ENCODE results near the gene HYLS1. TPM values are rescaled to one million over a fixed set of nuclear protein-coding genes. Genes with fewer than 3 reads are reported as not detected.
"Not testable (repeated sequence)": the region's sequence is repeated elsewhere in the genome, so short reads cannot be mapped to it uniquely, and the experiment has no call there.

The HYLS1 gene, protein sequence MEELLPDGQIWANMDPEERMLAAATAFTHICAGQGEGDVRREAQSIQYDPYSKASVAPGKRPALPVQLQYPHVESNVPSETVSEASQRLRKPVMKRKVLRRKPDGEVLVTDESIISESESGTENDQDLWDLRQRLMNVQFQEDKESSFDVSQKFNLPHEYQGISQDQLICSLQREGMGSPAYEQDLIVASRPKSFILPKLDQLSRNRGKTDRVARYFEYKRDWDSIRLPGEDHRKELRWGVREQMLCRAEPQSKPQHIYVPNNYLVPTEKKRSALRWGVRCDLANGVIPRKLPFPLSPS
- 10 to 100 TPM; 10.2 to 11.7 TPM for total RNA-seq

DNA sequence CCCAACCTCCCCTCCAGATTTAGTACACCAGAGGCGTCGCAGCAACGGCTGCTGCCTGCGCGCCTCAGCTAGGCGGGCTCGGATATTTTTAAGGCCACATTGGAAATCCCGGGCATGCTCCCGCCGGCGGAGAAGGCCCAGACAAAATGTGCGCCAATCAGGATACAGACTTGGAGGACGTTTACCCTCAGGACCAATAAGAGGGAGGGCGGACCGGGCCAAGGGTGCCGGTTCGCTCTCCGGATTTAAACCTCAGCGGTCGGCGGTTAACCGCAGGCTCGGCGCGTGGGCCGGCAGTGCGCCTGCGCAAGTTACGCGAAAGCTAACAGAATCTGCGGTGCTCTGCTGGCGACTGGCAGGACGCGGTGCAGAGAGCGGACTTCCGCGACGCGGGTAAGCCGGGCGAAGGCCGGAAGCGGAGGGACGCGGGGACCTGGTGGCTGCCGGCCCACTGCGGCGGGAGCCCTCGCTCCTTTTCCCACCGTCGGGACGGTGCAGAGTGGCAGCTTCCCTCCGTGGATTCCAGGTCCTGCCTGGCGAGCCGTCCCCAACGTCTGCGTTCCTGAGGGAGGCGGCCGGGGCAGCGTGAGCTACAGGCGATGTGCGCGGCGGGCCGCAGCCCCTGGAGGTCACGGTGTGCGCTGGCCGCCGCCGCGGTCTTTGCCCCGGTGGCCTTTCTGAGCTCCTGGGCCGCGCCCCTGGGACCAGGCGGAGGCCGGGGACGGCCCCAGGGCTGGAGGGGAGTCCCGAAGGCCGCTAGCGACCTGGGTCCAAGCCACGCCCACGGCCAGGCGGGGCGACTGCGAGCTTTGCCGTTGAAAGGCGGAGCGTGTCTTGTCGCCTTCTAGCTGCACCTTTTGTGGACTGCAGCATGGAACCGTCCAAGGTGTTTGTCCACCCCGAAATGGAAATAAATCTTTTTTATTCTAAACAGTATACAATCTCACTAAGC is at the start of gene HYLS1:
TSS of gene HYLS1 (plus strand) at position 296 of the 952 bp plus-strand sequence. CDS start 11,701 bp downstream, outside the sequence.
- intact Hi-C loops (cut with micrococcal nuclease): loop anchor here (1.0 to 10.0 kb wide), 10 partner anchors 16 to 935 kb away; partner anchors contain the start of genes CCDC15, FAM118B, PKNOX2 and PUS3
- no peaks in the 10 kb centered on the region for H3K27me3 Mint-ChIP-seq (ENCODE audit: low read depth)
- peak within 1 kb of the TSS; percentile 88 for H3K27ac Mint-ChIP-seq
- peaks cover 35% of the 10 kb centered on the region for H3K4me1 Mint-ChIP-seq (ENCODE audit: low read depth)
- H3K4me3 Mint-ChIP-seq: peak within 1 kb of the TSS; percentile 81
- peak; percentile 97 for DNase-seq
- CTCF ChIA-PET: interaction anchor here (0.7 to 2.0 kb wide), 6 partner anchors 12 to 462 kb away, joined by 4 to 9 read pairs (median 6); partner anchors contain the start of genes CHEK1 and PUS3
- H3K9me3 Mint-ChIP-seq: no peaks in the 10 kb centered on the region
- peaks cover 5% of the 10 kb centered on the region for H3K36me3 Mint-ChIP-seq (ENCODE audit: low read depth)

DNA sequence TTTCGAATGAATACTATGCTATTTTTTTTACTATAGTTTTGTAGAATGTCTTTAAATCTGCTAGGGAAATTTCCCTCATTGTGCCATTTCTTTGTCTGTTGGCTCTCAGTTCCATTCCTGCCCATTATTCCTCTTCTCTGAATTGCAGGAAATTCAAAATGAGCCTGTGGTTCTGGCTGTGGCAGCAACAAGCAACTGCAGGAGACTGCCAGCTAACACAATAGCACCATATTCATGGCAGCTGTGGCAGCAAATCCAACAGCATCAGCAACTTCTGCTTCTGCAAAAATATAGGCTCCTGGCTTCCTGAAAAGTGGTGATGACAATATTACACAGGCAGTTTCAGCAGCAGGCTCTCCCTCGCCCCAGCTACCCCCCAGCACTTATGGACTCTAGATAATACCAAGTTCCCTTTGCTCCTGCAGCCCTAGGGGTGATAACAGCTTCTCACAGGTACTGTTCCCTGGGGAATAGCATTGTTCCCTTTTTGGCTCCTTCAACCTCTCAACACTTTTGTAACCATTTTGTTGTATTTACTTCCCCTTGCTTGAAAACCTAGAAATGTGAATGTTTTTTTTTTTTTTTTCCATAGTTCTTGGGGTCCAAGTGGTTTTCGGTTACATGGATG is 45.0 kb upstream of the HYLS1 start:
- peaks cover 3% of the 10 kb centered on the region for H3K27me3 Mint-ChIP-seq (ENCODE audit: low read depth)
- intact Hi-C loops (cut with micrococcal nuclease): no loop called here
- no peak overlapping the region for H3K27ac Mint-ChIP-seq
- H3K4me3 Mint-ChIP-seq: no peak overlapping the region
- no peaks in the 10 kb centered on the region for H3K4me1 Mint-ChIP-seq (ENCODE audit: low read depth)
- no peak for DNase-seq
- peaks cover 11% of the 10 kb centered on the region for H3K36me3 Mint-ChIP-seq (ENCODE audit: low read depth)
- H3K9me3 Mint-ChIP-seq: peaks cover 26% of the 10 kb centered on the region
- CTCF ChIA-PET: no interaction called here

DNA sequence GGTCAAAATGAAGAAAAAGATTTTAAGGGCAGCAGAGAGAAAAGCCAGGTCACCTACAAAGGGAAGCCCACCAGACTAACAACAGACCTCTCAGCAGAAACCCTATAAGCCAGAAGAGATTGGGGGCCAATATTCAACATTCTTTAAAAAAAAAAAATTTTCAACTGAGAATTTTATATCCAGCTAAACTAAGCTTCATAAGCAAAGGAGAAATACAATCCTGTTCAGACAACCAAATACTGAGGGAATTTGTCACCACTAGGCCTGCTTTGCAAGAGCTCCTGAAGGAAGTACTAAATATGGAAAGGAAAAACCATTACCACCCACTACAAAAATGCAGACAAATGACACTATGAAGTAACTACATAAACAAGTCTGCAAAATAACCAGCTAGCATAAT is 41.3 kb upstream of the HYLS1 start:
- intact Hi-C loops (cut with micrococcal nuclease): no loop called here
- DNase-seq: no peak
- Mint-ChIP-seq H3K36me3 (ENCODE audit: low read depth) (peaks cover 14% of the 10 kb centered on the region), H3K27ac (no peak overlapping the region), H3K9me3 (peaks cover 38% of the 10 kb centered on the region), H3K4me3 (no peak overlapping the region), H3K27me3 (ENCODE audit: low read depth) (peaks cover 14% of the 10 kb centered on the region), H3K4me1 (ENCODE audit: low read depth) (no peaks in the 10 kb centered on the region)
- CTCF ChIA-PET: interaction anchor here (0.9 kb wide), 1 partner anchor 10 kb away, joined by 3 read pairs; no protein-coding TSS in a partner anchor

DNA sequence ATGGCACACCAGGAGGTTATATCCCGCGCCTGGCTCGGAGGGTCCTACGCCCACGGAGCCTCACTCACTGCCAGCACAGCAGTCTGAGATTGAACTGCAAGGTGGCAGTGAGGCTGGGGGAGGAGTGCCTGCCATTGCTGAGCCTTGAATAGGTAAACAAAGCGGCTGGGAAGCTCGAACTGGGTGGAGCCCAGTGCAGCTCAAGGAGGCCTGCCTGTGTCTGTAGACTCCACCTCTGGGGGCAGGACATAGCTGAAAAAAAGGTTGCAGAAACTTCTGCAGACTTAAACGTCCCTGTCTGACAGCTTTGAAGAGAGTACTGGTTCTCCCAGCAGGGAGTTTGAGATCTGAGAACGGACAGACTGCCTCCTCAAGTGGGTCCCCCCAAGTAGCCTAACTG is 29.8 kb upstream of the HYLS1 start:
- H3K4me3 Mint-ChIP-seq; intact Hi-C loops (cut with micrococcal nuclease): not testable (repeated sequence)
- CTCF ChIA-PET: interaction anchor here (1.0 kb wide), 1 partner anchor 112 kb away, joined by 3 read pairs; the partner anchor contains the start of gene PATE1

DNA sequence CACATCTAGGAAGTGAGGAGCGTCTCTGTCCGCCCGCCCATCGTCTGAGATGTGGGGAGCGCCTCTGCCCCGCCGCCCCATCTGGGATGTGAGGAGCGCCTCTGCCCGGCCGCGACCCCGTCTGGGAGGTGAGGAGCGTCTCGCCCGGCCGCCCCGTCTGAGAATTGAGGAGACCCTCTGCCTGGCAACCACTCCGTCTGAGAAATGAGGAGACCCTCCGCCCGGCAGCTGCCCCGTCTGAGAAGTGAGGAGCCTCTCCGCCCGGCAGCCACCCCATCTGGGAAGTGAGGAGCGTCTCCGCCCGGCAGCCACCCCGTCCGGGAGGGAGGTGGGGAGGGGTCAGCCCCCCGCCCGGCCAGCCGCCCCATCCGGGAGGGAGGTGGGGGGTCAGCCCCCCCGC is 24.7 kb upstream of the HYLS1 start:
- DNase-seq; H3K36me3 Mint-ChIP-seq (ENCODE audit: low read depth); H3K27me3 Mint-ChIP-seq (ENCODE audit: low read depth); CTCF ChIA-PET; H3K27ac Mint-ChIP-seq; H3K4me1 Mint-ChIP-seq (ENCODE audit: low read depth); intact Hi-C loops (cut with micrococcal nuclease); H3K4me3 Mint-ChIP-seq: not testable (repeated sequence)
- peaks cover 19% of the 10 kb centered on the region for H3K9me3 Mint-ChIP-seq

More for the DNA sequence above, 29.8 kb upstream of the HYLS1 start:
- peaks cover 22% of the 10 kb centered on the region for H3K9me3 Mint-ChIP-seq
- not testable (repeated sequence) for H3K4me1 Mint-ChIP-seq (ENCODE audit: low read depth); DNase-seq; H3K27ac Mint-ChIP-seq; H3K36me3 Mint-ChIP-seq (ENCODE audit: low read depth)
- peaks cover 15% of the 10 kb centered on the region for H3K27me3 Mint-ChIP-seq (ENCODE audit: low read depth)

DNA sequence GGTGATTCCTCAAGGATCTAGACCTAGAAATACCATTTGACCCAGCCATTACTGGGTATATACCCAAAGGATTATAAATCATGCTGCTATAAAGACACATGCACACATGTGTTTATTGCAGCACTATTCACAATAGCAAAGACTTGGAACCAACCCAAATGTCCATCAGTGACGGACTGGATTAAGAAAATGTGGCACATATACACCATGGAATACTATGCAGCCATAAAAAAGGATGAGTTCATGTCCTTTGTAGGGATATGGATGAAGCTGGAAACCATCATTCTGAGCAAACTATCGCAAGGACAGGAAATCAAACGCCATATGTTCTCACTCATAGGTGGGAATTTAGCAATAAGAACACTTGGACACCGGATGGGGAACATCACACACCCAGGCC is 22.1 kb upstream of the HYLS1 start:
- CTCF ChIA-PET; H3K4me3 Mint-ChIP-seq; DNase-seq; H3K9me3 Mint-ChIP-seq; intact Hi-C loops (cut with micrococcal nuclease); H3K36me3 Mint-ChIP-seq (ENCODE audit: low read depth); H3K27me3 Mint-ChIP-seq (ENCODE audit: low read depth); H3K27ac Mint-ChIP-seq; H3K4me1 Mint-ChIP-seq (ENCODE audit: low read depth): not testable (repeated sequence)

DNA sequence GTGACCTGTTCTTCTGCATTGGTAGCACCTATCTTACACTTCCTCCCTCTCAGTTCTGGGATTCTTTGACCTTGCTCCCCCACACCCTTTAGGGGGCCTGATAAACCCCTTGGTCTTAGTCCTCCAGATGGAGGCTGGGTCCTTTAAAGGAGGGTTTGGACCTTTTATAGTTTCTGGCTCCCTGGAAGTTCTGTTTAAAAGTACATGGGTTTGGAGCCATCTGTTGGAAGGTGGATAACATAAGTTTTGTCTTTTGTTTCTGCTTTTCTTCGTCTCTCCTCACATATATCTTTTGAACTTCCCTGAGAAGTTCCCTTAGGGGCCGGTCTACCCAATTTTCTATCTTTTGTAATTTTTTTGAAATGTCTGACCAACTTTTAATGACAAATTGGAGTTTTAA is 17.9 kb upstream of the HYLS1 start:
- no peak overlapping the region for H3K4me3 Mint-ChIP-seq
- CTCF ChIA-PET: no interaction called here
- DNase-seq: no peak
- no peaks in the 10 kb centered on the region for H3K36me3 Mint-ChIP-seq (ENCODE audit: low read depth)
- H3K27ac Mint-ChIP-seq: no peak overlapping the region
- intact Hi-C loops (cut with micrococcal nuclease): no loop called here
- no peaks in the 10 kb centered on the region for H3K9me3 Mint-ChIP-seq
- H3K27me3 Mint-ChIP-seq (ENCODE audit: low read depth): no peaks in the 10 kb centered on the region
- no peaks in the 10 kb centered on the region for H3K4me1 Mint-ChIP-seq (ENCODE audit: low read depth)

DNA sequence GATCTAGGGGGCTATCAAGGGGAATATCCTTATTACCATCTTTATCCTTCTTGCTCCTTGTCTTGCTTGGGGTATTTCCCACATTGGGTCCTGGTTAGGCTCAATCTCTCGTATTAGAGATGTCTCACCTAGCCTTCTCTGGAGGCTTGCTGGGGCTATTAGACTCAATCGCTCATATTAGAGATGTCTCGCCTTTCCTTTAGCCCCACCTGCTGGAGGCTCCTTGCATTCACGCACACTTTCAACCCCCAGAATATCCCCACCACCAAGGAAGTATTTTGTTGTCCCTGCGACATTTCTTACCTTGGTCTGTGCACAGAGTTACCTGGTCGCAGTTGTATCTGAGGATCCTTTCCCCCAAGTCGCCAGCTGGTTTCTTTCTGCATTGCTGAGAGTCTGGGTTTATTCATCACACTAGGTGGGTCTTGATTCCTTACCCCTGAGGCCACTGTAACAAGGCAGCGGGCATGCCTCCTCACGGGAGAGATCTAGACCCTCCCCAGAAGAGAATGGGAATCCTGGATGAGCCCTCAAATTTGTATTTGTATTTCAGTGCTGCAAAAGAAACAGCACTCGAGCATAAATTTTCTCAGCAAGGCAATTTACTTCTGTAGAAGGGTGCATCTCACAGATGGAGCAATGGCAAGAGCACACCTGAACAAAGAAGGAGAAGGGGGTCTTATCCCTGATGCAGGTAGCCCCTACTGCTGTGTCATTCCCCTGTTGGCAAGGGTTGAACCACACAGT is 15.9 kb upstream of the HYLS1 start:
- Mint-ChIP-seq H3K27me3 (ENCODE audit: low read depth) (peaks cover 1% of the 10 kb centered on the region), H3K4me1 (ENCODE audit: low read depth) (no peaks in the 10 kb centered on the region), H3K9me3 (no peaks in the 10 kb centered on the region), H3K4me3 (no peak overlapping the region), H3K27ac (no peak overlapping the region), H3K36me3 (ENCODE audit: low read depth) (no peaks in the 10 kb centered on the region)
- CTCF ChIA-PET: interaction anchor here (0.7 kb wide), 1 partner anchor 226 kb away, joined by 5 read pairs; no protein-coding TSS in a partner anchor
- DNase-seq: peak; percentile 55
- intact Hi-C loops (cut with micrococcal nuclease): loop anchor here (5.0 kb wide), 3 partner anchors 299 to 524 kb away; partner anchors contain the start of gene FEZ1

DNA sequence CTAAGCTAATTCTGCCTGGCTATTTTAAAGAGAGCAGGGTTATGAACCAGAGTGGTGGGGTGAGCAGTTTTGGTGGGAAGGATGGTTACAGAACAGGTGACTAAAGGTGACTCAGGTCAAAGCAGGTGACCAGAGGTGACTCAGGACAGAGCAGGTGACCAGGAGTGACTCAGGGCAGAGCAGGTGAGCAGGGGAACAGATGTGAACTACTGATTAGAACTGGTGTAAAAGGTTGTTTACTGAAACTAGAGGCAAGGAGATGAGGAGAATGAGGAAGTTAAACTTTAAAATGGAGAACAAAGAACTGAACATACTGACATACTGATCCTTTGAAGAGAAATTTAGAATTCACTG is 15.4 kb upstream of the HYLS1 start:
- CTCF ChIA-PET: no interaction called here
- DNase-seq: no peak
- Mint-ChIP-seq H3K4me3 (no peak overlapping the region), H3K4me1 (ENCODE audit: low read depth) (no peaks in the 10 kb centered on the region), H3K9me3 (no peaks in the 10 kb centered on the region), H3K27ac (no peak overlapping the region), H3K27me3 (ENCODE audit: low read depth) (peaks cover 1% of the 10 kb centered on the region), H3K36me3 (ENCODE audit: low read depth) (no peaks in the 10 kb centered on the region)
- intact Hi-C loops (cut with micrococcal nuclease): loop anchor here (5.0 kb wide), 3 partner anchors 300 to 525 kb away; partner anchors contain the start of gene FEZ1

DNA sequence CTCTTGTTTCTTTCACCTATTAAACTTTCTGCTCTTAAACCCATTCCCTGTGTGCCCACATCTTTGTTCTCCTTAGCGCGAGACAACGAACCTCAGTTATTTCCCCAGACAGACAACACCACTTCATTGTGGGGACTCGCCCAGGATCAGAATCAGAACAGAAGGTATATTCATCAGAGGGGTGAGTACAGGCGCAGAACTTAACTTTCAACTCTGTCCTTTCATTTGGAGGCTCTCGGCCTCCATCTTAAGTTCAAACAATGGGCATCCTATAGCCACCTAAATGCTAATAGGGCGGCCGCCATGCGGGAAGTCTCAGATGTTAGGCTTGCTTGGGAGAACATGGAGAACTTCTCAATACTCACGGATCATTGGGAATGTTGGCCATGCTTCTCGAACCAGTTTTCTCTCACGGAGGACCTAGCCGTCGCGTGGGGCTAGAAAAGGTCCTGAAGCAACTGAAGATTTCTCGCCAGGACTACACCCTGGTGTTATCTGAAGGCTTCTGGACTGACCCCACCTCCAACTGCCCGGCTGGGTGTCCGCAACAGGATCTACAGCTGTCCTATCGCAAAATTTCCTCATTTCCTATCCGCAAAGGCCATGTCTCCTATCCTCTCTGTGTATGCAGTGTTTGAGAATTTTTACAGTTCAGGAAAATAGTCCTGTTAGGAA is 13.4 kb upstream of the HYLS1 start:
- Mint-ChIP-seq H3K4me3 (no peak overlapping the region), H3K4me1 (ENCODE audit: low read depth) (no peaks in the 10 kb centered on the region), H3K36me3 (ENCODE audit: low read depth) (no peaks in the 10 kb centered on the region), H3K27ac (no peak overlapping the region), H3K27me3 (ENCODE audit: low read depth) (peaks cover 1% of the 10 kb centered on the region), H3K9me3 (no peaks in the 10 kb centered on the region)
- intact Hi-C loops (cut with micrococcal nuclease): loop anchor here (1.0 to 5.0 kb wide), 6 partner anchors 150 to 527 kb away; partner anchors contain the start of genes CHEK1 and FEZ1
- CTCF ChIA-PET: no interaction called here
- DNase-seq: no peak

DNA sequence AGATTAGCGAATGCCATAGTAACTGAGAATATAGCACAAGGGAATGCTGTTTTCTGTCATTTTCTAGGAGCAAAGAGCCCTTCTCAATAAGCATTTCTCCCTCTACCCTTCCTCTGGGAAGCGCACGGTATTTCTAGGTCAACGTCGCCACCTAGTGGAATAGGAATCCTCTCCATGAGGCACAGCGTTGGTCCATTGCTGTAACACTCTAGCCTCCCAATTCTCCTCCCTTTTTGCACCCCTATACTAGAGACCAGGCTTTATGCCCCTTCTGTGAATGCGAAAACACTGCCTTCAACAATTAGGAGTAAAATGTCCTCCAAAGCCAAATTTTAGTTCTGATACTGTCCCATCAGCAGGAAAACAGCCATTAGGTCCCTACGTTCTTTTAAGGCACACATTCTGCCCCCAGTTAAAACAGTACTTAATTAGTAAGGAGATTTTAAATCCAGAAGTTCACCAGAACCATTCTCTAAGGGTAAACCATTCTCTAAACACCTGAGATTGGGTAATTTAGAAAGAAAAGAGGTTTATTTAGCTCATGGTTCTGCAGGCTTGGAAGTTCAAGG is 12.8 kb upstream of the HYLS1 start:
- intact Hi-C loops (cut with micrococcal nuclease): loop anchor here (1.0 to 5.0 kb wide), 6 partner anchors 150 to 527 kb away; partner anchors contain the start of genes CHEK1 and FEZ1
- H3K4me3 Mint-ChIP-seq: no peak overlapping the region

More for the DNA sequence above, 12.8 kb upstream of the HYLS1 start:
- DNase-seq: peak; percentile 74
- CTCF ChIA-PET: interaction anchor here (1.5 kb wide), 1 partner anchor 13 kb away, joined by 4 read pairs; the partner anchor contains the start of gene HYLS1
- Mint-ChIP-seq H3K27me3 (ENCODE audit: low read depth) (peaks cover 1% of the 10 kb centered on the region), H3K4me1 (ENCODE audit: low read depth) (no peaks in the 10 kb centered on the region), H3K9me3 (no peaks in the 10 kb centered on the region), H3K36me3 (ENCODE audit: low read depth) (no peaks in the 10 kb centered on the region), H3K27ac (no peak overlapping the region)
